NCI-H1048 (cell line): ENCODE measurements around the gene GPX7.
"Not testable (repeated sequence)": the region's sequence is repeated elsewhere in the genome, so short reads cannot be mapped to it uniquely, and the experiment has no call there.

Experiments used
- DNase-seq: peaks from one replicate; lab custom pipeline; 2025; lab: John Stamatoyannopoulos, UW

The GPX7 gene

GRCh38 chr1:52601991-52602855 lies at the start of gene GPX7:
Gene GPX7 (plus strand): TSS chr1:52602371. CDS start chr1:52602410, 39 bp downstream.
- DNase-seq = no peak

- peak; percentile 61 for DNase-seq
Observed at GRCh38 chr1:52552505-52553361, 49.4 kb upstream of the GPX7 start, which contains the start of gene TUT4. Gene TUT4 (minus strand): TSS chr1:52553092. CDS start chr1:52526280, 26,812 bp downstream.

GRCh38 chr1:52553362-52554266 lies 48.6 kb upstream of the GPX7 start:
- peak; percentile 59 for DNase-seq

- DNase-seq = no peak
Observed at GRCh38 chr1:52554267-52554640, 47.9 kb upstream of the GPX7 start.

GRCh38 chr1:52554756-52555155 lies 47.4 kb upstream of the GPX7 start:
- no peak for DNase-seq

- DNase-seq = no peak
Observed at GRCh38 chr1:52556641-52557360, 45.4 kb upstream of the GPX7 start.

- DNase-seq = no peak
Observed at GRCh38 chr1:52558941-52559340, 43.2 kb upstream of the GPX7 start.

GRCh38 chr1:52559875-52560274 lies 42.3 kb upstream of the GPX7 start:
- no peak for DNase-seq

- no peak for DNase-seq
Observed at GRCh38 chr1:52562766-52563165, 39.4 kb upstream of the GPX7 start.

- no peak for DNase-seq
Observed at GRCh38 chr1:52567943-52568342, 34.2 kb upstream of the GPX7 start.

- DNase-seq = no peak
Observed at GRCh38 chr1:52569449-52570210, 32.5 kb upstream of the GPX7 start.

GRCh38 chr1:52571783-52572182 lies 30.4 kb upstream of the GPX7 start:
- no peak for DNase-seq

- no peak for DNase-seq
Observed at GRCh38 chr1:52572387-52572786, 29.8 kb upstream of the GPX7 start.

GRCh38 chr1:52574594-52574993 lies 27.6 kb upstream of the GPX7 start:
- DNase-seq = no peak

- no peak for DNase-seq
Observed at GRCh38 chr1:52576074-52576473, 26.1 kb upstream of the GPX7 start.

- DNase-seq = not testable (repeated sequence)
Observed at GRCh38 chr1:52578066-52578465, 24.1 kb upstream of the GPX7 start.

GRCh38 chr1:52579415-52579814 lies 22.8 kb upstream of the GPX7 start:
- DNase-seq = no peak

- DNase-seq = no peak
Observed at GRCh38 chr1:52580283-52580682, 21.9 kb upstream of the GPX7 start.

GRCh38 chr1:52582116-52582696 lies 20.0 kb upstream of the GPX7 start:
- DNase-seq = no peak

- DNase-seq = no peak
Observed at GRCh38 chr1:52585474-52585873, 16.7 kb upstream of the GPX7 start.
